GM12873 (cell line): ENCODE results near the gene GIMAP7.

Source experiments
- CTCF ChIP-seq: IDR thresholded peaks from 2 replicates; pipeline ENCODE4 v1.5.1; 2012; ENCODE audit warnings: low read depth, mild to moderate bottlenecking, moderate library complexity, low read length, control low read depth; ENCODE audit not compliant: insufficient read depth; ENCODE audit errors: missing control alignments

The GIMAP7 gene

GRCh38 chr7:150476285-150476684 is 38.4 kb upstream of the GIMAP7 start:
- TF ChIP-seq CTCF = no peak

- TF ChIP-seq CTCF = no peak
Observed at GRCh38 chr7:150476819-150477631, 37.6 kb upstream of the GIMAP7 start.

GRCh38 chr7:150479023-150479716 is 35.5 kb upstream of the GIMAP7 start:
- no peak for TF ChIP-seq CTCF

GRCh38 chr7:150481186-150481920 is 33.3 kb upstream of the GIMAP7 start:
- no peak for TF ChIP-seq CTCF

- no peak for TF ChIP-seq CTCF
Observed at GRCh38 chr7:150481922-150482321, 32.8 kb upstream of the GIMAP7 start.

- TF ChIP-seq CTCF = no peak
Observed at GRCh38 chr7:150487625-150488024, 27.0 kb upstream of the GIMAP7 start.

- TF ChIP-seq CTCF = no peak
Observed at GRCh38 chr7:150489782-150490181, 24.9 kb upstream of the GIMAP7 start.
